OCI-LY1 (cell line): ENCODE results near the gene DEDD.

Experiments used
- EZH2 ChIP-seq: fragments of 200-600 bp; sonication (generic), shearing (Covaris generic); IDR thresholded peaks from 2 replicates; pipeline ENCODE4 v1.8.0; 2017; ENCODE audit warnings: borderline replicate concordance, mixed run types, mild to moderate bottlenecking, antibody characterized with exemption, low read length, moderate library complexity, mixed read lengths
- TF ChIP-seq, protein P1 (sequence below): fragments of 200-600 bp; sonication (generic), shearing (Covaris generic); IDR thresholded peaks from 2 replicates; pipeline ENCODE4 v1.5.1; 2017; ENCODE audit warnings: mild to moderate bottlenecking, antibody characterized with exemption, low read length, moderate library complexity, mixed read lengths

DNA sequence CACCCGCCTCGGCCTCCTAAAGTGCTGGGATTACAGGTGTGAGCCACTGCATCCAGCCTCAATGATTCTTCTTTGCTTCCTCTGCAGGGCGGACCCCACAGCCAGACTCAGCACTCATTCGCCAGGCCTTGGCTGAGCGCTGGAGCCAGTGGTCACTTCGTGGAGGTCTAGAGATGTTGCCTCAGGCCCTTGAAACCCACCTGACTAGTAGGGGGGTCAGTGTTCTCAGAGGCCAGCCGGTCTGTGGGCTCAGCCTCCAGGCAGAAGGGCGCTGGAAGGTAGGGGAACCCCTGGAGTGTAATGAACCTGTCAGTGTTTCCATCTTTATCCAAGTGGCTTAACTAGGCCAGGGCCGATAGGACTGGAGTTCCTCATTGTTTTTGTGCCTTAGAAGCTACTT is 36.4 kb upstream of the DEDD start:
- TF ChIP-seq, protein P1, sequence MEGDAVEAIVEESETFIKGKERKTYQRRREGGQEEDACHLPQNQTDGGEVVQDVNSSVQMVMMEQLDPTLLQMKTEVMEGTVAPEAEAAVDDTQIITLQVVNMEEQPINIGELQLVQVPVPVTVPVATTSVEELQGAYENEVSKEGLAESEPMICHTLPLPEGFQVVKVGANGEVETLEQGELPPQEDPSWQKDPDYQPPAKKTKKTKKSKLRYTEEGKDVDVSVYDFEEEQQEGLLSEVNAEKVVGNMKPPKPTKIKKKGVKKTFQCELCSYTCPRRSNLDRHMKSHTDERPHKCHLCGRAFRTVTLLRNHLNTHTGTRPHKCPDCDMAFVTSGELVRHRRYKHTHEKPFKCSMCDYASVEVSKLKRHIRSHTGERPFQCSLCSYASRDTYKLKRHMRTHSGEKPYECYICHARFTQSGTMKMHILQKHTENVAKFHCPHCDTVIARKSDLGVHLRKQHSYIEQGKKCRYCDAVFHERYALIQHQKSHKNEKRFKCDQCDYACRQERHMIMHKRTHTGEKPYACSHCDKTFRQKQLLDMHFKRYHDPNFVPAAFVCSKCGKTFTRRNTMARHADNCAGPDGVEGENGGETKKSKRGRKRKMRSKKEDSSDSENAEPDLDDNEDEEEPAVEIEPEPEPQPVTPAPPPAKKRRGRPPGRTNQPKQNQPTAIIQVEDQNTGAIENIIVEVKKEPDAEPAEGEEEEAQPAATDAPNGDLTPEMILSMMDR: no peak
- TF ChIP-seq EZH2: no peak
